Measurements from ENCODE around the gene CLN5.
A peak's percentile ranks its signal among the peaks of the same experiment; 100 is the strongest.

The CLN5 gene

GRCh38 chr13:77016888-77017623 is 25.2 kb downstream of the CLN5 start:
- FAIRE-seq (no peak), DNase-seq (ENCODE audit: low spot score) (no peak)

DNA sequence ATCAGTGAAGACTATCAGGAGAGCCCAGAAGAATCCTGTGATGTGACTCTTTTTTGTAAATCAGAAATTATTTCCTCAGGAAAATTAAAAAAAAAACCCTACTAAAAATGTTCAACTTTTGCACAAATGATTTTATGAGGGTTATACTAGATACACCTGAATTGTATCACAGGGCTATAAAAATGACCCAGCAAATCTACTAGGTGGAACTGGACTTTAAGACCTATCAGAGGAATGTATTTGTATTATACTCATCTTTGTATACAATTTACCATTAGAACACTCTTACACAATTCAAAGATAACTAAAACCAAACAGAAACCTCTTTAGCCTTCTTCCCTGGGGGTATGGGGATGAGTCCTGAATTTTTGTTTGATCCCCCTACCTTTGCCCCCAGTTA is 27.9 kb downstream of the CLN5 start:
- no peak for DNase-seq (ENCODE audit: low spot score)
- no peak for FAIRE-seq

DNA sequence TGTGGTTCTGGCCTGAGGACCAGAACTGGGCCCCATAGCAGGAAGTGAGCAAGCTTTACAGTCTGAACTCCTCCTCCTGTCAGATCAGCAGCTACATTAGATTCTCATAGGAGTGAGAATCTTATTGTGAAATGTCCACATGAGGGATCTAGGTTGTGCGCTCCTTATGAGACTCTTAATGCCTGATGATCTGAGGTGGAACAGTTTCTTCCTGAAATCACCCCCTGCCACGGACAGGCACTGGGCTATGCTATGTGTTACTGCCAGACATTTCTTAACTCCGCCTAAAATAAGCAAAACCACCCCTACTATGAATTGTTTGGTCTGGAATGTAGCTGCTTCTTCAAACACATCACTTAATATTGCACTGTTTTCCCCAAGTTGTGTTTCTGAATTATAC is 30.5 kb downstream of the CLN5 start:
- FAIRE-seq (no peak), DNase-seq (ENCODE audit: low spot score) (no peak)

DNA sequence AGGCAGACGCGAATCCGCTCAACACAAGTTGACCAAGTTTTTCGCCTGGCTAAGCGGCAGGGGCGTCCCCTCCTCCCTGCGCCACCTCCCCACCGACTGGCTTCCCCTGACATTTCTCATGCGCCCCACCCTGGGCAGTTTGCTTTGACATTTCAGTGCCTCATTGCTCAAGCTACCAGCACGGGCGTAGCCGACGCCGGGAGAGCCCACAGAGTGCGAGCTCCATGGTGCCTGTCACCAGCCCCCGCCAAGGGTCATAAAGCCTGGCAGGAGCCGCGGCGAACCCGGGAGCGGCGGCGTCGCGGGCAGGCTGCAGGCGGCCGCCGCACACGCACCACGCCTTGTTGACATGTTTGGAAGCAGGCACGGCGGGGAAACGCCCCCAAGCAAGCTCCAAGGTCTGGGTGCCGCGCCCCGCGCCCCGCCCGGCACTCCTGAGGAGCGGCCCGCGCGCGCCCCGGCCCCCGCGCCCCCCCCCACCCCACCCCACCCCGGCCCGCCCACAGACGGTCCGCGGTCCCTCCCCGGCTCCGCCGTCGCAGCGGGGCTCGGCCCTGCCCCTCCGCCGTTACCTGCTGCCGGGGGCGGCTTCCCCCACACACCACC is 34.5 kb downstream of the CLN5 start:
- DNase-seq (ENCODE audit: low spot score): peak; percentile 40
- no peak for FAIRE-seq

- DNase-seq (ENCODE audit: low spot score) (peak; percentile 86), FAIRE-seq (no peak)
These were observed 35.2 kb downstream of the CLN5 start, which contains the start of gene FBXL3 for GRCh38 chr13:77026861-77027621. FBXL3 (minus strand) TSS chr13:77027159; CDS start chr13:77021860, 5,299 bp downstream.

DNA sequence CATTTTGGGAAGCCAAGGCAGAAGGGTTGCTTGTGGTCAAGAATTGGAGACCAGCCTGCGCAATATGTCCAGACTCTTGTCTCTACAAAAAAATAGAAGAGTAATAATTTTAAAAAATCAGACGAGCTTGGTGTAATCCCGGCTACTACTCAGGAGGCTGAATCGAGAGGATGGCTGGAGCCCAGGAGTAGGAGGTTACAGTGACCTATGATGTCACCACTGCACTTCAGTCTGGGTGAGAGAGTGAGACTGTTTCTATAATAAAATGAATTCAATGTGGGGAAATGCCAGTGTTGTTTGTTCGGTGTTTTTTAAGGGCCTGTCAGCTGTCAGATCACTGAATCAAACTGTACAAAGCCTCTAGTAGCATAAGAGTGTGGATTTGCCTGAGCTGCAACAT is 36.3 kb downstream of the CLN5 start:
- no peak for DNase-seq (ENCODE audit: low spot score)
- FAIRE-seq: no peak

DNA sequence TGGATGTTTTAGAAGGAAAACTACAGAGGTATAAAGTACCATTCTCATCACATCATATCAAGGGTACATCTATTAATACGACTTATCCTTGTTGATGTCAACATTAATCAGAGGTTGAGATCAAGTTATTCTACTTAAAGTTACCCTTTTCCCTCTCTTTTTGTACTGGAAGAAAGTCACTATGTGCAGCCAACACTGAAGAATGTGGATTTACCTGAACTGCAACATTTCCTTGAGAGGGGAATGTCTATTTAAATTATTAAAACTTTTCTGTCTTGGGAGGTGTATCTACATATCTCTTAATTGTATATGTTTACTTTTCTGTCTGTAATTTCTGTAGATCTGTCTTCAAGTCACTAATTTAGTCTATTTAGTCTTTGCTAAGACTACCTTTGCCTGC is 37.6 kb downstream of the CLN5 start:
- no peak for DNase-seq (ENCODE audit: low spot score)
- FAIRE-seq: no peak

DNA sequence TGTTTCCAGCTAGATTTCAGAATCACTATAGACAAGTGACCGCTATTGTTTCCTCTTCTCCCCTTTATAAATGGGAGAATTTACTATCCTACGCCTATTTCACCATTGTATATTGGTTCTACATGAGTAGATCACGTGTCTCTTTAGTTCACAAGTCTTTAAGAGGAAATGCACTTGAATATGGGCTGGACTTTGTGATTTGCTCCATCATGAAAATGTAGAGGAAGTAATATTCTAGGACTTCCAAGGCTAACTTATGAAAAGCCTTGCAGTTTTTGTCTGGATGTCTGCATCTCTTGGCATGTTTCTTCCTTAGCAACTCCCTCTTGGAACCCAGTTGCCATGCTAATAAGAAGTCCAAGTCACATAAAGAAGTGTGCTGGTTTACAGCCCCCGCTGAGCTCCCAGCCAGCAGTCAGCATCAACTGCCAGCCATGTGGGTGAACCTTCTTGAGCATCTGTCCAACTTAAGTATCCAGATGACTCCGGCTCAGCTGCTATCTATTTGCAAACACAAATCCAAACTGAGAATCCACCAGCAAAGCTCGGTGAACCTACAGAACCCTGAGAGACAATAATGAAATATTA is 39.9 kb downstream of the CLN5 start:
- DNase-seq (ENCODE audit: low spot score): no peak
- FAIRE-seq: no peak

DNA sequence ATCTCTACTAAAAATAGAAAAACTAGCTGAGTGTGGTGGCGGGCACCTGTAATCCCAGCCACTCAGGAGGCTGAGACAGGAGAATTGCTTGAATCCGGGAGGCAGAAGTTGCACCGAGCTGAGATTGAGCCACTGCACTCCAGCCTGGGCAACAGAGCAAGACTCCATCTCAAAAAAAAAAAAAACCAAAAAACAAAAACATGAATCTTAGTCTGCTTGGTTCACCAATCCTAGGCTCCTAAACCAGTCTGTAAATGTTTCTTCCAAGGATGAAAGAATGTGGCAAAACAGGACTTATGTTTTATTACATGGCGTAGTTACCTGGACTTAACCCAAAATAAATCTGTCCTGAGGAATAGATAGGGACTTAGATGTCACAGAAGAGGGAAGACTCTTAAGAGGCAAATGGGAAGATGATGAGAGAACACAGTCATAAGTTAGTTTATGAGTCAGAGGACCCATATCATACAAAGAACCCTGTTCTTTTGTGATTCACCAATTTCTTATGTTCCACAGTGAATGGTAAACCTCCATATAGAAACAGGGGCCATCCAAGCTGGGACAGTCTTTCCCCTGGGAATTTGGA is 41.9 kb downstream of the CLN5 start:
- DNase-seq (ENCODE audit: low spot score): no peak

GRCh38 chr13:77034881-77035280 is 43.0 kb downstream of the CLN5 start:
- FAIRE-seq: no peak
- no peak for DNase-seq (ENCODE audit: low spot score)

More for the DNA sequence above, 41.9 kb downstream of the CLN5 start:
- no peak for FAIRE-seq

DNA sequence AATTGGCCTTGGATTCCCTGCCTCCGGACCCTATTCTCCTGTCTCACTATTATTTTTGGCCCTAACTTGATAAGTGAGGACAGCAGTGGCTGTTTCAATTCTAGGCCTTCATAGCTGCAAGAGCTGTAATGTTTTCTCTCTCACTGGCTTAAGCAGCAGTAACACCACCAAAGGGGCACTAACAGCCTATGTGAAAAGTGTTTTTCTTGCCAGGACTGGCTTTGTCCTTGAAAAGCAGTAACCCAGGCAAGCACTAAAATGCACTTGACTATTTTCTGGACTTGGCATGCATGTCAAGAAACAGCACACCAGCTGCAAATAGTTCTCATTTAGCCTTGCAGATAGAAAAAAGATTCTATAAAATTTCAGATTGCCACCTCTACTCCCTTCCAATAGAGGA is 44.4 kb downstream of the CLN5 start:
- FAIRE-seq: no peak
- DNase-seq (ENCODE audit: low spot score): no peak

- DNase-seq (ENCODE audit: low spot score) (no peak), FAIRE-seq (no peak)
These were observed 47.1 kb downstream of the CLN5 start for GRCh38 chr13:77038907-77039480.

GRCh38 chr13:77040076-77040475 is 48.2 kb downstream of the CLN5 start:
- FAIRE-seq: no peak

DNA sequence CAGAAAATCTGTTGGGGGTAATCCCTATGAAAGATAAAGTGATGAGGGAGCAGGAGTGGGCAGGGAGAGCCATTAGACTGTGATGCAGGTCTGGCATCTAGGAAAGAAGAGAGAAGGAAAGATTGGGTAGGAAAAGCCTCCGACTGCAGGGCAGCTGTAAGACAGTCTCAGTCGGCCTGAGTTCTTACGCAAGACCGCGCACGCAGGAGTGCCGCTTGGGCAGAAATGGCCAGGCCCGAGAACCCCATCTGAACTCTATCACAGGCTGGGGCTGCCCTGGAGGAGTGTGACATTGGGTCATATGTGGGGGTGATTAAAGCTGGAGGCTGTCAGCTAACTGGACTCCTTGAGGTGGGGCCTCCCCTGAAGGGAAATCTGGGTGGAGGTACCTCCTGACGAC is 49.0 kb downstream of the CLN5 start:
- FAIRE-seq: no peak
- no peak for DNase-seq (ENCODE audit: low spot score)

More at GRCh38 chr13:77040076-77040475, 48.2 kb downstream of the CLN5 start:
- DNase-seq (ENCODE audit: low spot score): no peak

- FAIRE-seq (no peak), DNase-seq (ENCODE audit: low spot score) (no peak)
These were observed 50.8 kb downstream of the CLN5 start for GRCh38 chr13:77042566-77043177.

GRCh38 chr13:77047649-77048343 is 55.9 kb downstream of the CLN5 start:
- DNase-seq (ENCODE audit: low spot score) (no peak), FAIRE-seq (no peak)

DNA sequence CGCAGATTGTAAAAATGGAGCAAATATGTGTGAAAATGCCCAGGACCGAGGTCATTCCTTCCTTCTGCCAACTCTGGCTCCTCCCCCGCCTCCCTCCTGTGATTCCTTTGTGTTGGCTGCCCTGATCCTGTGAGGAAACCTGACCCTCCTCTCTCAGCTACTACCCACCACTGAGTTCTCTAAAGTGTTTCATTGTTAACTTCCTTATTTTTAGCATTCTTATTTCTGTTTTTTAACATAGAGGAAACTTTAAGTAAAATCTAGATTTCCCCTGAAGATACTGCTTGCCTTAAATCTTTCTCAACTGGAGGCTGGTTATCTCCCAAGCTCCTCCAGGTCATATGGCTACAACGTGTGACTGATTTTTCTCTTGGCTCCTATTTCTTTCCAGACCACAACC is 56.8 kb downstream of the CLN5 start:
- DNase-seq (ENCODE audit: low spot score) (no peak), FAIRE-seq (no peak)

DNA sequence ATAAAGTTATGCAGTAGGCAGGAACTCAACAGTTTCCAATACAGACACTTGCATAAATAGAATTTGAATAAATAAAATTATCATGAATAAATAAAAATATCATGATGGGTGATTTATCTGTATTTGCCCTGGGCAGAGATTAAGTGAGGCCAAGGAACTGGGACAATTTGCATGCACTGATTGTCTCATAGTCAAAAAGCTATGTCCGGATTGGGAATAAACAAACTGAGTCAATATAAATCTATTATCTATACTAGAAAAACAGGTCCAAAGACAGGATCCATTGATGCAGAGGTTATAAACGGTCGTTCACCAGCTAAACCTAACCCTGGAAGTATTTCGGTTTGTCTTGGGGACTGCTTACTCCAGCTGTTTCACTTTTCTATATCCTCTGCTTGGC is 61.3 kb downstream of the CLN5 start:
- no peak for FAIRE-seq
- no peak for DNase-seq (ENCODE audit: low spot score)

Measured in RCC 7860 (cell line).